GM12874 (cell line): ENCODE measurements around the gene S100Z.

Experiments used
- TF ChIP-seq, protein P1 (sequence below): IDR thresholded peaks from 2 replicates; pipeline ENCODE4 v1.5.1; 2011; ENCODE audit warnings: low read depth, mild to moderate bottlenecking, control low read depth, low read length, moderate library complexity; ENCODE audit not compliant: insufficient read depth

The S100Z gene

DNA sequence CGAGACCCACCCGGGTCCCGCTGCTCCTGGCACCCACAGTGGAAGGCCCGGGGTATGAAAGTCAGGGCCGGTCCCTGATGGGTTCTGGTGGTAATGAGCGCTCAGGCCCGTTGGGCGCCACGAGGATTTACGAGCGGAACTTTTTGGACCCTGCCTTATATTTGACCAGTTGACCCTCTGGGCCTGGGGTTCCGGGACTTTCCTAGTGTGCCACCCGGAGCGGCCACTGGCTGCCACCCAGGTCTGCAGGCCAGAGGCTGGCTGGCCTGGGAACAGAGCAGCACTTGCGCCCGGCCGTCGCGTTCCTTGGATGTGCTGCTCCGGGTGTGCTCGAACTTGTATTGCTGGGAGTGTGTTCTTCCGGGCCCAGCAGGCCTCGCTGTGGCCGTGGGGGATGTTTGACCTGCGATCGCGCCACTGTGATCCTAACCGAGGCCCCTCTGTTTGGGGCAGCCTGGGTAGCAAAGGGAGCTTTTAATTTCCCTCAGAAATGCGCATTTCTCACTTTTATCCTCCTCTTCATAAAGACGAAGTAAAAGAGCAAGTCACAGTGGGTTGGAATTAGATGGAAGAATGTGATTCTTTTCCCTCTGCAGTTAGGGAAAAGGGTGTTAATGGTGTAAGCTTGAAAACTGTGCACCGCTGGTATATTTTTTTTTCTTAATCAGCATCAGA lies 29.8 kb upstream of the S100Z start:
- TF ChIP-seq, protein P1, sequence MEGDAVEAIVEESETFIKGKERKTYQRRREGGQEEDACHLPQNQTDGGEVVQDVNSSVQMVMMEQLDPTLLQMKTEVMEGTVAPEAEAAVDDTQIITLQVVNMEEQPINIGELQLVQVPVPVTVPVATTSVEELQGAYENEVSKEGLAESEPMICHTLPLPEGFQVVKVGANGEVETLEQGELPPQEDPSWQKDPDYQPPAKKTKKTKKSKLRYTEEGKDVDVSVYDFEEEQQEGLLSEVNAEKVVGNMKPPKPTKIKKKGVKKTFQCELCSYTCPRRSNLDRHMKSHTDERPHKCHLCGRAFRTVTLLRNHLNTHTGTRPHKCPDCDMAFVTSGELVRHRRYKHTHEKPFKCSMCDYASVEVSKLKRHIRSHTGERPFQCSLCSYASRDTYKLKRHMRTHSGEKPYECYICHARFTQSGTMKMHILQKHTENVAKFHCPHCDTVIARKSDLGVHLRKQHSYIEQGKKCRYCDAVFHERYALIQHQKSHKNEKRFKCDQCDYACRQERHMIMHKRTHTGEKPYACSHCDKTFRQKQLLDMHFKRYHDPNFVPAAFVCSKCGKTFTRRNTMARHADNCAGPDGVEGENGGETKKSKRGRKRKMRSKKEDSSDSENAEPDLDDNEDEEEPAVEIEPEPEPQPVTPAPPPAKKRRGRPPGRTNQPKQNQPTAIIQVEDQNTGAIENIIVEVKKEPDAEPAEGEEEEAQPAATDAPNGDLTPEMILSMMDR = no peak

DNA sequence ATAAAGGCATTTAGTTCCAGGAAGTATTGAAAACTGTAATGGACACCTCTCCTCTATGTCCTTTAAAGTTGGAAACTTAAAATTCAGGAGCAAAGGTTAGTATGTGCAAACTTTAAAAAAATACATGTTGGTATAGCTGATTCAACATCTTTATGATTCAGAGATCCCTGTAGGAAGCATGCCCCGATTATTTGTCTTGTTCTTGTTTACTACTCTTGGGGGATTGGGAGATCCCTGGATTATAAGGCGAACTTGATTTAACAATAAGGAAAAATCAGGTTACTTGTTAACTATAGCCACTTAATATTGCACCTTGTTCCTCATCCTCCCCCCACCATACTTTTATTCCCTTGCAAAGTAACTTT lies 29.3 kb upstream of the S100Z start:
- TF ChIP-seq, protein P1 = no peak

DNA sequence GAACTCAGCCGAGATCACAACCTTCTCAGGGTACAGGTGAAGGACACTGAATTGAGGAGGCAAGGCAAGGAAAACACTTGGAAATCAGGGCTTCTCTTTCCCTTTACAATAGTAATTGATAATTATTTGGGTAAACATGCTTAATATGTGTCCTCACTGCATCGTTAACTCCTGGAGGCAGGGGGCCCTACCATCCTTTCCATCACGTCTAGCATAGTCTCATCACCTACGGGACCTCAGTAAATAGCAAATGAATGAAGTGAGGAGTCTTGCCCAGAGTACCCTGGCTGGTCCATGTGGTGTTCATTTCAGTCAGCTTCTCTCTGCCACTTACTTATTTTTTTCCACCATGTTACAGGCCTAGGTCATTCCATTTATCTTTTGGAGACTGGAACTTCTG lies 28.7 kb upstream of the S100Z start:
- TF ChIP-seq, protein P1 = no peak

DNA sequence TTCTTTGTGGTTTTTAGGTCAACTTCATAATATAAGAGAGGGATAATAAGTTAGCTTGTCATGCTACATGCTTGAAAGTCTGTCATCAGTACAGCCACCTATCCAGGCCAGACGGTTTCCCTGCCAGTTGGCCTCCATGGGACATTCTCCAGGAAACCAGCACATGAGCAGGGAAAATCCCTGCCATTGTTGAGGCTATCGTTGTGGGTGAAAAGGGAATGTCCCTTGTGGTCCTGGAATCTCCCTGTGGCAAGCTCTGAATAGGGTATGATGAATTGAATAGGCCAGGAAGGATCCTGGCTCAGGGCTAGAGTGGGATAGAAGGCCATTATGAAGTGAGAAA lies 18.7 kb upstream of the S100Z start:
- TF ChIP-seq, protein P1 = no peak

DNA sequence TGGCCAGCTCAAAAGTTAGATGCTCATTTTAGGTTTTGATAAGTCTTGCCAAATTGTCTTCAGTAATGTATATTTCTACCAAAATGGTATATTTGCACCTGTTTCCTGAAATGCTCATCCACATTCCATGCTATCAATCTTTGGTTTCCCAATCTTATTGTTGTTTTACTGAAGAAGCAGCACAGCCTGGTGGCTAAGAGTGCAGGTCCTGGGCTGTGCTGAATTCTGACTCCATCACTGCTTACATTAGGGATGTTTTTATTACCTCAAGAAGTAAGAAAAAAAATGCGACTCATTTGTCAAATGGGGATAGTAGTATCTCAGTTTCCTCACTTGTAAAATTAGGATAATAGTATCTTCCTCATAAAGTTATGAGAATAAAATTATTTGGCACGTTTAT lies 13.6 kb upstream of the S100Z start:
- TF ChIP-seq, protein P1 = no peak

DNA sequence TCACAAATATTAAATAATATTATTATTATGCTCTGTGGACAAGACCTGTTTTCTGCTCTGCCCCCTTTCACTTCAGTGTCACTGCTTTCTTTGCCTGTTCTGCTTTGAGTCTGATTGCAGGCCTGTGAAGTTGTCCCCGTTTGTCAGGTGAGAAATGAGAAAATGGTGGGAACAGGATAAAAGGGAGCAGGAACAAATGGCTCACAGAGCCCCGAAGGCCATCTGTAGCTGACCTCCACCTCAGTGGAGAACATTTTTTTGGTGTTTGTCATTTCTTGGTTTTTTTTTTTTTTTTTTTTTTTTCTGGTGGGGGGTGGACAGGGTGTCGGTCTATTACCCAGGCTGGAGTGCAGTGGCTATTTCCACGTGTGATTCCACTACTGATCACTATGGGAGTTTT lies 13.2 kb upstream of the S100Z start:
- TF ChIP-seq, protein P1 = no peak

DNA sequence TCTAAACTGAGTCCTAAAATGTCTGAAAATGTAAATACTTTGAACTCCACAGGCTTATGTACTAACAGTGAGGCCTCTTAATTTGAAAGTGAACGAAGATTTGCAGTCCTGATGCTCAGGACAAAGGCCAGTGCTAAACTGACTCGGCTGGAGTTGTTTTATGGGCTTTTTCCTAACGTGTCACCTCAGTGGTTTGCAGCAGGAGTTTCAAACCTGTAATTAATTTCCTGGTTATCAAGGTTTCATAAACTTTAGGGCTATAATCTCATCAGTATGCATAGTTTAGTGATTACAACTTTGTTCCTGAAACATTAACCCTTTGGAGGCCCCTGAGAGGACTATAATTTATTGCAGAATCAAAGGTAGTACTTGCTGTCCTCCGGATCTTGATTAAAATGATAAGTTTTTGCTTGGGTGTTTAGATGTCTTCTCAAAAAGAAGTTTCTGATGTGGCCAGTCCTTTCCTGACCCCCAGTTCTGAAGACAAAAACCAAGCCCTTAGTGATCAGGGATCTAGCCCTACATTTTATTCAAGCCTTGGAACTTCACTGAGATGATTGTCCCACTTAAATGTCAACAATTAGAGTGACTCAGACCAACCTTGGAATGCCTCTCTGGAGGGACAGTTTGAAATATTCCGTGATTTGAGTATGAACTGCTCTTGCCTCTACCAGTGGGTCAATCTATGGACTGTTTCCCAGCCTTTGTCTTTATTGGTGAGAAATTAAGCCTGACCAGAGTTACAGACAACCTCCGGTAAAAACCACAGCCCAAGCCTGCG lies 11.1 kb upstream of the S100Z start:
- TF ChIP-seq, protein P1 = no peak
